ENCODE measurements around the gene TAOK3.
"Not testable (repeated sequence)": the region's sequence is repeated elsewhere in the genome, so short reads cannot be mapped to it uniquely, and the experiment has no call there.

The TAOK3 gene

DNA sequence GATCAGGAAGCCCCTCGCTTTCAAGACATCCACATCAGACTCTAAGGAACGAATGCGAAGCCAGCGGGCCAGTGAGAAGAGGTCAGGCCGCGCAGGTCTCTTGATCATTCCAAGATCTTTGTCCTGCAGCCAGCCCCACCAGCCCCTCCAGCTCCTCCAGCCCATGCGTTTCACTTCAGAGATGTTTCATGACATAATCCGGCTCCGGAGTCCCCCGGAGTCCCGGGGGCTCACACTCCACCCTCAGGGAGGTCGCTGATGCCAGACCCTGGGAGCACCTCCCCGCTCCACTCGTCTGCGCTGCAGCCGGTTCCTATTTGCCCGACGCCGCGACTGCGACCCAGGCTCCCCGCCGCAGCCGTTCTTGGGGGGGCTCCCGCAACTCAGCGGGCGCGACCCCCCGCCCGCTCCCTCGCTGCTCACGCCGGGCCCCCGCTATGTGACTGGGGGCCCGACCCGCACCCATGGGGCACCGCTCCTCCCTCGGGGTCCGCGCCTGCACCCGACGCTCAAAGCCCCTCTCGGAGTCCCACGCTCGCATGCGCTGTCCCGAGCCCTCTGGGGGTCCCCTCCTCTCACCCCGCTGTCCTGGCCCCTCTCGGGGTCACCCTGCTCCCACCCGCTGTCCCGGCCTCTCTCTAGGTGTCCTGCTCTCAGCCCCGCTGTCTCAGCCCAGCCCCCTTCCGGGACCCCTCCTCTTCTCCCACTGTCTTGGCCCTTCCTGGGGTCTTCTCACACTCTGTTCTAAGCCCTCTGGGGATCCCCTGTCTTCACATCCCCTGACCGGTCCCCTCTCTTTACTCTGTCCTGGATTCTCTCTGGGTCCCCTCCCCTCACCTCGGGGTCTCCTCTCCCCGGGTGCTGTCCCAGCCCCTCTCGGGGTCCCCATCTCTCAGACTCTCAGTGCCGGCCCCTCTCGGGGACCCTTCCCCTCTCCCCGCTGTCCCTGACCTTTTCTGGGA, 1.1 kb downstream of the TAOK3 start:
- DNase-seq = peak; percentile 30 to 40

DNA sequence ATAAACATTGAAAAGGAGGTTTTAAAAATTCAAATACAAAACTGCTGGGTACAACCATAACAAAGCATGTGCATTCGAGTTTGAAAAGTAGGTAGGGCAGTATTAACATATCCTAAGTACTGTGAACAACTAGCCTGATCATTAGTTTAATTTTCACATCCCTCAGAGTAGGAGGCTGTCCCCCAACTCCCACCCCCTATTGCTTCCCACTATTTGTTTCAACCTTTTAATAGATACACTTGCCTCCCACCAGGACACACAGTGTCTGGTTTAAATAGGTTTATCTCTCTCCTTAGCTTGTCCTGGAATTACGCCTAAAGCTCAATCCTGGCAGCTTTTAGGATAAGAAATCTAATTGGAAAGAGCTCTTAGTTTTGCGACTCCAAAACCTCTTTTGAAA, 2.1 kb downstream of the TAOK3 start:
- DNase-seq = no peak

DNA sequence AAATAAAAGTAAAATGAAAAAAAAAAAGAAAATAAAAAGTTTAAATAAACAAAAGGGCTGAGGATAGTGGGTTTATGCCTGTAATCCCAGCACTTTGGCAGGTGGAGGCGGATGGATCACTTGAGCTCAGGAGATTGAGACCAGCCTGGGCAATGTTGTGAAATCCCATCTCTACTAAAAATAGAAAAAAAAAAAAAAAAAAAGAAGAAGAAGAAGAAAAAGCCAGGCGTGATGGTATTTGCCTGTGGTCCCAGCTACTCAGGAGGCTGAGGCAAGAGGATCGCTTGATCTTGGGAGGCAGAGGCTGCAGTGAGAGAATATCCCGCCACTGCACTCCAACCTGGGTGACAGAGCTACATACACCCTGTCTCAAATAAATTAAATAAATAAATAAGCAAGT, 3.9 kb downstream of the TAOK3 start:
- DNase-seq = no peak

DNA sequence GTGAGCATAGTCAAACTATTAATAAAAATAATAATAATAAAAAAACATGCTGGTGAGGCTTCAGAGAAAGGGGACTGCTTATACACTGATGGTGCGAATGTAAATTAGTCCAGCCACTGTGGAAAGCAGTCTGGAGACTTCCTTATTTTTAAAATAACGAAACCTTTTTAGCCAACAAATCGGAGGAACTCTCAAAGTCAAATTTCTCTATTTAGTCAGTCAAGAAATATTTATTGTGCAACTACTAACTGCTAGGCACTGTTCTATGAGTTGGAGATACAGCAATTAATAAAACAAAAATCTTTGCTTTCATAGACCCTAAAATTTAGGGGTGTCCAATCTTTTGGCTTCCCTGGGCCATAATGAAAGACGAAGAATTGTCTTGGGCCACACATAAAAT, 10.8 kb downstream of the TAOK3 start:
- no peak for DNase-seq

DNA sequence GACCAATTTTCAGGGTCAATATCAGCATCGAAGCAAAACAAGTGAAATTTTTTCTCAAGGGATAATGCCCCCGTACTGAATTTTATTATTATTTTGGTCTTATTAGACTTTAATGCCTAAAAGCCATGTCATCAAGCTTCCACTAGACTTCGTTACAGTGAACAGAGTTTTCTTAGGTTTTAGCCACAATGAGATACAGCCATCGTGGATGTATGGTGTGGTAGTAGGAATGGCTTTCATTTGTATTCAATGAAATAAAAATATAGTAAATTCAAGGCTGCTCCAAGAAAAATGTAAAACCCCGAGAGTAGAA, 11.7 kb downstream of the TAOK3 start:
- no peak for DNase-seq

DNA sequence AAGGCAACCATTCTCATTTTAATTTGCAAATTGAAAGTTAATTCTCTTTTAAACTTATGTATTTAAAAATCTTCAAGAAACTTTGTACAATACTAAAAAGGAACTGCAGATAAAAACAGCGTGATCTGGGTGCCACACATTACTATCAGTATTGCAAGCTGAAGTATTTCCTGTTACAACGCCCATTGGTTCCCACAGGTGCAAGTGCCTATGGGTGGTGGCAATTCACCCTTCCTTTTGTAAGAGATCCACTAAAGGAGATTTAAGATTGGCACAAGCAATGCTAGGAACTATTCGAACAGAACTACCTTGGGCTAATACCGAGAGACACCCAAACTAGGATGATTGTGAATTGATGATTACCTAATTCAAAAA, 13.2 kb downstream of the TAOK3 start:
- peak in 1 of 2 experiments; percentile 28 for DNase-seq

DNA sequence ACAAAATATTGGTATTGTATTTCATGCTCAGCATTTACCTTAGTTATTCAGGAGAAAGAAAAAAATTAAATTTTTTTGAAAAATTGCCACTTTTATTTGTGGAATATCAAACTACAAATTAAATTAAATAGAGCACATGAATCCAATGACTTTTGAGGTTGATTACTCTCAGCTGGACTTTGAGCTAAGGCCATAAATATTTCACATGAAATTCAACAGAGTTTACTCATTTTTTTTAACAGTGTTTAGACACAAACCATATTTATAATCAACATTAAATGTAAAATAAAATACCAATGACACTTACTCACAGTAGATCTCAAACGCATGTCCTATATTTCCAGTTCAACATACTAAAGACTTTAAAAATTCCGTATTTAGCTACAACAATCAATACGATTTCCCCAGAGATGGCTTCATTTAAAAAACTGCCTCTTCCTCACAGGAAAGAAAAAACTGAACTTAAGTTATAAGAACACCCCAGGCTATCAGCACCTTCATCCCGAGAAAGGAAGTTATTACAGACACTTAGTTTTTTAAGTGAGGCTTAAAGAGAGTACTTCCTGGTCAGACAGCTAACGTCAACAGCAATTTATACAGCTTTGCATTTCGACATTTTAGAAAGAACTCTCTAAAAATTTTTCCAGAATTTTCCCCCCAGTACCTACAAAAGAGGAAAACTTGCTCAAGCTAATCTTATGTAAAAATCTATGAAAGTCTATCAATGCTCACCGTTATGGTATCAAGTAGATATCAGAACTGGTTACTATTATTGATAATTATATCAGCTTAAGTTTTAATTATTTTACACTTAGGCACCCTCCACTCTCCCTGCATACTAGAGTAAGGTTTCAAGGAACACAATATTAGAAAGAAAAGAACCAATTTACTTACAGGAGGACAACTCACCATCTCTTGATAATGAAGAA, 13.8 kb downstream of the TAOK3 start:
- no peak for DNase-seq

DNA sequence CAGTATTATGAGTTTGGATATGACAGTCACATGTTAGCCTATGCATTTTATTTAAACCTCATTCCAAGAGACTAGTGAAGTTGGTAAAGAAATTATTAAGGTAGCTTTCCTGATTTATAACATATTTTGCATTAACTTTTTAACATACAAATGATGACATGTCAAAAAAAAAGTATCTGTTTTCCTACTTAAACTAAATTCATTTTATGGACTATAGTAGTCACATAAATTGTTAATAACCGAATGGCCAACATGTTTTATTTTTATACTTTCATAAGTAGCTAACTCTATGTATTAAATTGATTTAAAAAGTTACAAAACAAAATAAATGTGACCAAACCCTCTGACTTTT, 14.7 kb downstream of the TAOK3 start:
- DNase-seq = no peak

DNA sequence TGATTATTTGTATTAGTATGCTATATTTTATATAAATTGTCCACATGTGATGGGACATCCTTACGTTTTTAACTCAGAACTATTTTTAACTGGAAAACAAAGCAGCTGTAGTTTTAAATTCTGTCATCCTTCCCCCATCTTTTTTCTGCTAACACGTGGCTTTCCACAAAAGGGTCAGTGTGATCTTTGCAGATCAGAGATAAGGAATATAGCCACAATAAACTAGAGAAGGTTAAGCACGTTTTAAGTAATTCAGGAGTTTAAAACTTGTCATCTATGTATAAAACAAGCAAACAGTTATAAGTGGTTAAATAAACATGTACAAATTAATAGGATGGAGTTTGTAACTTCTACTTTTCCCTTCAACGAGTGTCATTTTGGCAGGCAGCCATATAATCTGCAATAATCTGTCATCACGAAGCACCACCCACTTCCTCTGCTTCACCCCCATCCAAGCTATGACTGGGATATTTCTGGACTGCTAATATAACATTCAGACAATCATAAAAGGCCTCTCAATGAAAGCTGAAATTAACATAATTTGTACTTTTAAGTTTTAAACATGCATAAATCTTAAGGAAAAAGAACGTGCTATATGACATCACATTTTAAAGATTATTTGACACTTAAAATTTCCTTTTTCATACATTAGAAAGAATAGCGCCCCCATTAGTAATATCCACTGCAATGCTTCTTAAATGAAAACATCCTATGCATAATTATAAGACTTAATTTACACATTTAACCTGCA, 15.3 kb downstream of the TAOK3 start:
- peak; percentile 29 to 48 for DNase-seq

DNA sequence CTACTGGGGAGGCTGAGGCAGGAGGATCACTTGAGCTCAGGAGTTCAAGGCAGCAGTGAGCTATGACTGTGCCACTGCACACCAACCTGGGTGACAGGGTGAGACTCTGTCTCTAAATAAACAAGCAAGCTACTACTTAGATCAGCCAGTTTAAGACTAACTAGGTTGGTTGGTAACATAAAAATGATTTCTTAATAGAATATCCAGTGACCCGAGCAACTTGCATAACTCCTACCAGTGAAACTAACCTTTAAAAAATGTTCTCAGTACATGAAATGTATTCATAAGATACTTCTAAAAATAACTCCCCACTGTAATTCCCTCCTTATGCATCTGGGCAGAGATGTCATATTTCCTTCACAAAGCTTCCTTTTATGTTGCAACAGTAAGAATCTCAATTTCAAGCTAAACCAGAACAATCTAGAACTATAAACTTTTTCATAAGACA, 15.9 kb downstream of the TAOK3 start:
- DNase-seq = no peak

DNA sequence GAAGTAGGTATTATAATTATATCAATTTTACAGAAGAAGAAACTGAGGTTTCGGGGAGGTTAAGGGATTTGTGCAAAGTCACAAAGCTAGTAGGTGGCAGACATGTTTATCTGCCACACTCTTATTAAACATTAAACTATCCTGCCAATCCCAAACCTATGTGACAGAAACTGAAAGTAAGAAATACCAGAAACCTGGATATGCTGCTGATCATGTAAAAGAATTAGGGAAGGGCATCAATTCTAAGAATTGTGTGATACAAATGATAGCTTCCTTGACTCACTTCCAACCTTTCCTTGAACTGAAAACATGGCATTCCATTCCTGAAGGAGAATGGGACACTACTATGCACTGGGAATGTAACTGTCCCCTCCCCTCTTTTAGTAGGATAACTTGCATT, 16.9 kb downstream of the TAOK3 start:
- no peak for DNase-seq

DNA sequence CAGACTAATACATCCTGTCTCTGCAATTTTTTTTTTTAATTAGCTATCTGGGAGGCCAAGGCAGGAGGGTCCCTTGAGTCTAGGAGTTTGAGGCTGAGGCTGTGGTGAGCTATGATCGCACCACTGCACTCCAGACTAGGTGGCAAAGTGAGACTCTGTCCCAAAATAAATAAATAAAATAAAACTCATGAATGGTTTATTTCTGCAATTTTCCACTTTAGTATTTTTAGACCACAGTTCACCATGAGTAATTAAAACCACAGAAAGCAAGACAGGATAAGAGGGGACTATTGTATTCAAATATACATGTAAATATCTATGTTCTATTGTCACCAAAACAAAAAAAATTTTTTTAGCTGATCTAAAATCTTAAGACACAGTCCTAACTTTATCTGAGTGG, 17.8 kb downstream of the TAOK3 start:
- no peak for DNase-seq

DNA sequence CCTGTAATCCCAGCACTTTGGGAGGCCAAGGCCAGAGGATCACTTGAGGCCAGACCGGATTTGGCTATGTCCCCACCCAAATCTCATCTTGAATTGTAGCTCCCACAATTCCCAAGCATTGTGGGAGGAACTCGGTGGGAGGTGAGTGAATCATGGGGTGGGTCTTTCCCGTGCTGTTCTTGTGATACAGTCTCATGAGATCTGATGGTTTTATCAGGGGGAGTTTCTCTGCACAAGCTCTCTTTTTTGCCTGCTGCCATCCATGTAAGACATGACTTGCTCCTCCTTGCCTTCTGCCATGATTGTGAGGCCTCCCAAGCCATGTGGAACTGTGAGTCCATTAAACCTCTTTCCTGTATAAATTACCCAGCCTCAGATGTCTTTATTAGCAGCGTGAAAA, 18.2 kb downstream of the TAOK3 start:
- not testable (repeated sequence) for DNase-seq

DNA sequence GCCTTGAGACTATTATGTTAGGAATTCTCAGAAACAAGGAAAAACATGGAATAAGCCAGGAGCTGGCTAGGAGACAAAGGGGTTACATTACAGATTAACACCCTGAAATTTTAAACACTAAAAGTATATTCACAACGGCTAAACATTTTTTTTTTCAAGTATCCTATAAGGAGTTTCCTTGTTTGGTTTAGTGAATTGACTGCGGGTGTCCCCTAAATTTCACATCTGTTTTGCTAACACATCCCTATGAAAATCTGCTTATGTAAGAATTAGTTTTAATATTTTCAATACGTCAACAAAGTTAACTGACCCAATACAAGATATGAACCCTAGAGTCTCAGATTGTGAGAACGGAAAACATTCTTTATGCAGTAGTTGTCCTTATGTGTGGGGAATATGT, 19.0 kb downstream of the TAOK3 start:
- no peak for DNase-seq

DNA sequence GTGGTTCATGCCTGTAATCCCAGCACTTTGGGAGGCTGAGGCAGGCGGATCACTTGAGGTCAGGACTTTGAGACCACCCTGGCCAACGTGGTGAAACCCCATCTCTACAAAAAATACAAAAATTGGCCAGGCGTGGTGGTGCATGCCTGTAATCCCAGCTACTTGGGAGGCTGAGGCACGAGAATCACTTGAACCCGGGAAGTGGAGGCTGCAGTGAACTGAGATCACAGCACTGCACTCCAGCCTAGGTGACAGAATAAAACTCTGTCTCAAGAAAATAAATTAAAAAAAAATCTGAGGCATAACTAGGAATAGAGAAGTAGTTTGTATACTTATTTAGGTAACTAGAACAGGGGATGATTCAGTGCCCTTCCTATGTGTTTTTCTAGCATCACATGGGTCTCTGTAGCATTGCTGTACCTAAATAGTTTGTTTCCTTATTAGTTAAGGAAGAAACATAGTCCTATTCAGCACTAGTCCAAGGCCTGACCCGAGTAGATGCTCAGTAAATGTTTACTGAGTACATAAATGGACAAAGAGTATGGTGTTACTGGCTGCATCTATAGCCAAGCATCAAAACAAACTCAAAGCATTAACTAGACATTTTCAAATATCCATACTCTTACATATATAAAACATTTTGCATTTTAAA, 21.7 kb downstream of the TAOK3 start:
- no peak for DNase-seq

DNA sequence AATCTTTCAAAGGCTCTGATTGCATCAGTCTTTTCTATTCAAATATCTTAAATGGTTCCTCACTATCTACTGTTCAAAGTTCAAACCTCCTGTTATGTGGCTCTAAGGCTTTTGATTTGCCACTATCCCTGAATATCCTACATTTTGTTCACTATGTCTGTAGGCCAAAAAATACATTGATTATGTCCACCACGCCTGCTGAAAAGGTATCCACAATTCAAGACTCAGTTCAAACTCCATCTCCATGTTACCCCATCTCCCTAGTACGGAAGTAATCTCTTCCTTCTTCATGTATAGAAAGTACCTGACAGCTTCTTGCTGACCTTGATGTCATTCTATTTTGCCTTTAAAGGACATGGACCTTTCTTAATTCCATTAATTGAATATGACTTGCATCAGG, 24.8 kb downstream of the TAOK3 start:
- no peak for DNase-seq

DNA sequence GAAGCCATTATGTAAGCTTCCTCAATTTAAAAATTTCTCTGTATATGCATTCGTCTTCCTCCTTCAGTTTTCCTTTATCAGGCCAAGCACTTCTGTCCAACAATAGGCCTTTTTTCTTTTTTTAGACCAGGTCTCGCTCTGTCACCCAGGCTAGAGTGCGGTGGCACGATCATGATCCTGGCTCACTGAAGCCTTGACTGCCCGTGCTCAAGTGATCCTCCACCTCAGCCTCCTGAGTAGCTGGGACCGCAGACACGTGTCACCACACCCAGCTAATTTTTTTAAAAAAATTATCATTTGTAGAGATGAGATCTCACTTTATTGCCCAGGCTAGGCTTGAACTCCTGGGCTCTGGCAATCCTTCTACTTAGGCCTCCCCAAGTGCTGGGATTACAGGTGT, 25.8 kb downstream of the TAOK3 start:
- DNase-seq = no peak

DNA sequence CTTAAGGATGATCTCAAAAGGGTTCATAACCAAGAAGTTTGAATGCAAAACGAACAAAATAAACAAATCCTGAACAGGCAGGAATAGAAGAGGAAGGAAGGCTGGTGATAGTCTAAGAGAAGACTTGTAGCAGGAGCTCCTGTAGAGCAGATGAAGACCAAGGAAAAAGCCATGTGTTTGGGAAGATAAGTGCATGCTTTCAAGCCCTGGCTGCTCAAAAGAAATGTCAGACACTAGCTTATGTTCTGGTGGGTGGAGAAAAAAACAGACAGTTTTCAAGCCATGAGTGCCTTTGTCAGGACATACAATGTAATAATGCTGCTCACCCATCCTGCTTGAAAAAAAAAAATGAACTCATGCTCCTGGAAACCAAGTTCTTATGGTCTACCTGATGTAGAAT, 27.4 kb downstream of the TAOK3 start:
- no peak for DNase-seq

DNA sequence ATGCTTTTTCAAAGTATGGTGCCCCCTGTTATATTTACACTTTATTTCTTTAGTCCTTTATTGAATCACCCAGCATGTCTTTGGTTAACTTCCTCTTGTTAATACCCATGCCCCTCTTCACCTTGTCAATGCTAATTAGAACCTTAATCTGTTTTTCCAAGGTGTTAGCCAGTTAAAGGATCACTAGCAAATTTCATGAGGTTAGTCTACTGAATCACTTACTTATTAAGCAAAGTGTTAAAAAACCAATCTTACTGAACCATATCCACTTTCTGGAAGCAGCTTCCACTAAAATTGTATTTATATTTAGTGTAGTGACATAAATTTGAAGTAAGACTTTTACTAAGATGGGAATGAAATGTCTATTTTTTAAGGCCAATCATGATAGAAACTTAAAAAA, 27.9 kb downstream of the TAOK3 start:
- DNase-seq = no peak

DNA sequence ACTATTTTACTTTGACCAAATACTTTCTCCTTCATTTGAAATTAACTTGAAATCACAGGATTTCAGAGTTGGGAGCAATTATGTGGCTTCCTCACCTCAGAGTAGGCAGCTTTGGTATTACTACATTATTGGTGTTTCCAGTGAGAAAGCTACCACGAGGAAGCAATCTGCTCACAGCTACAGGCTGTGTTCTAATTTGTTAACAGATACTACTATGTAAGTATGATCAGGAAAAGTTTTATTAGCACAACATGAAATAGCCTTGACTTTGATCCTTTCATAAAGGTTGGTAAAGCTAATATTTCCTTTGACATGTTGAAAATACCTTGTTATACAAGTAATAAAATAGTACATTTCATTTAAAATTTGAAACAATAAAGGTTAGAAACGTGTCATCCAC, 30.6 kb downstream of the TAOK3 start:
- DNase-seq = no peak

DNA sequence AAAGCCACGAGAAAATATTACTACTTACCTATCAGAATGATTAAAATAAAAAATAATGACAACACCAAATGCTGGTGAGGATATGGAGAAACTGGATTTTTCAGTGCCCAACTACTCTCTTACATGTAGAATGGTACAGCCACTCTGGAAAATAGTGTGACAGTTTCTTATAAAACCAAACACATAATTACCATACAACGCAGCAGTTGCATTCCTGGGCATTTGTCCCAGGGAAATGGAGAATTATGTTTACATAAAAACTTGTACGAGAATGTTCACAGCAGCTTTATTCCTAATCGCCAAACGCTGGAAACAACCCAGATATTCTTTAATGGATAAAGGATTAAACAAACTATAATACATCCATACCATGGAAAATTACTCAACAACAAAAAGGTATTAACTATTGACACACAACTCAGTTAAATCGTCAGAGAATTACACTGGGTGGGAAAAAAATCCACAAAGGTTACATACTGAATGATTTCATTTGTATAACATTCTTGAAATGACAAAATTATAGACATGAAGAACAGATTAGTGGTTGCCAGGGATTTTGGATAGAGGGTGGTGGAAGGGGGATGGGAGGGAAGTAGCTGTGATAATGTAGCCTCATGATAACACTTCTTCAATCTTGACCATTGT, 35.4 kb downstream of the TAOK3 start:
- DNase-seq = no peak

DNA sequence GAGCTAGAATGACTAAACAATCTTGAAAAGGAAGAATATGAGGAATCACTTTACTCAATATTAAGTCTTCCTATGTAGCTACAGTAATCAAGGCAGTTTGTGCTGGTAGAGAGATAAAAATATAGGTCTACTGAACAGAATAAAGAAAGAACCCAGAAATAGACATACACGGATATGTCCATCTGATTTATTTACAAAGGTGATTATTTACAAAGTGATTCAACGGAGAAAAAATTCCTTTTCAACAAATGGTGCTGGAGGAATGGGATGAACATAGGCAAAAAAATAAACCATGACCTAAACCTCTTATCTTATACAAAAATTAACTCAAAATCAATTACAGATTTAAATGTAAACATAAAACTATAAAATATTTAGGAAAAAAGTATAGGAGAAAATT, 36.6 kb downstream of the TAOK3 start:
- DNase-seq = no peak

All from activated T-cell treated with anti-CD3 and anti-CD28 coated beads, Interleukin-2, amount 50 U/mL, for 48 hours (primary cell).